GM23248 (cell line): ENCODE measurements around the gene TMEM248. TPM values are rescaled to one million over a fixed set of nuclear protein-coding genes. Genes with fewer than 3 reads are reported as not detected.
"Not testable (repeated sequence)": the region's sequence is repeated elsewhere in the genome, so short reads cannot be mapped to it uniquely, and the experiment has no call there.

ENCODE experiments used
- DNase-seq: peaks from one replicate; pipeline ENCODE4 v3.0.0-alpha.2; 2015
- H2AFZ ChIP-seq: fragments of 200-600 bp; sonication (generic); 2 replicates; pipeline ENCODE4 v1.6.1; 2016; ENCODE audit warnings: antibody characterized with exemption
- H3F3A ChIP-seq: fragments of 200-600 bp; sonication (generic); 2 replicates; pipeline ENCODE4 v1.6.1; 2016; ENCODE audit warnings: mild to moderate bottlenecking, antibody characterized with exemption, mixed run types; ENCODE audit not compliant: insufficient read depth
- H3K27ac ChIP-seq: fragments of 200-600 bp; sonication (generic); 2 replicates; pipeline ENCODE4 v1.5.1; 2016; ENCODE audit warnings: mild to moderate bottlenecking
- H3K27me3 ChIP-seq: fragments of 200-600 bp; sonication (generic); replicated peaks from 2 replicates; pipeline ENCODE4 v1.6.1; 2016; ENCODE audit warnings: mild to moderate bottlenecking; ENCODE audit not compliant: insufficient read depth
- H3K36me3 ChIP-seq: fragments of 200-600 bp; sonication (generic); 2 replicates; pipeline ENCODE4 v1.6.1; 2016; ENCODE audit warnings: low read depth, mild to moderate bottlenecking
- H3K4me1 ChIP-seq: fragments of 200-600 bp; sonication (generic); 2 replicates; pipeline ENCODE4 v1.6.1; 2016; ENCODE audit warnings: mild to moderate bottlenecking; ENCODE audit not compliant: insufficient read depth
- H3K4me2 ChIP-seq: fragments of 200-600 bp; sonication (generic); one replicate; pipeline ENCODE4 v1.6.1; 2016; ENCODE audit warnings: mild to moderate bottlenecking; ENCODE audit not compliant: unreplicated experiment
- H3K4me3 ChIP-seq: fragments of 200-600 bp; sonication (generic); 2 replicates; pipeline ENCODE4 v1.5.1; 2016; ENCODE audit warnings: mild to moderate bottlenecking
- H3K79me2 ChIP-seq: fragments of 200-600 bp; sonication (generic); 2 replicates; pipeline ENCODE4 v1.6.1; 2016; ENCODE audit warnings: mild to moderate bottlenecking; ENCODE audit not compliant: insufficient read depth
- H3K9ac ChIP-seq: fragments of 200-600 bp; sonication (generic); 2 replicates; pipeline ENCODE4 v1.6.1; 2016; ENCODE audit warnings: mild to moderate bottlenecking
- H3K9me2 ChIP-seq: fragments of 200-600 bp; sonication (generic); 2 replicates; pipeline ENCODE4 v1.6.1; 2016; ENCODE audit warnings: mixed run types, mild to moderate bottlenecking, moderate library complexity; ENCODE audit not compliant: insufficient read depth
- H3K9me3 ChIP-seq: fragments of 200-600 bp; sonication (generic); one replicate; pipeline ENCODE4 v1.6.1; 2017; ENCODE audit warnings: low read depth
- H4K20me1 ChIP-seq: fragments of 200-600 bp; sonication (generic); 2 replicates; pipeline ENCODE4 v1.6.0; 2016; ENCODE audit not compliant: insufficient read depth
- EZH2 ChIP-seq: fragments of 200-600 bp; sonication (generic); IDR thresholded peaks from 2 replicates; pipeline ENCODE4 v1.6.1; 2018; ENCODE audit warnings: antibody characterized with exemption, mild to moderate bottlenecking; ENCODE audit not compliant: insufficient read depth, poor library complexity, severe bottlenecking
- EZH2phosphoT487 ChIP-seq: fragments of 200-600 bp; sonication (generic); IDR thresholded peaks from 2 replicates; pipeline ENCODE4 v1.6.1; 2018; ENCODE audit warnings: antibody characterized with exemption, moderate library complexity, mild to moderate bottlenecking, low read depth; ENCODE audit not compliant: insufficient read depth
- WGBS, 2 experiments: methylation state at CpG; one replicate each; pipeline ENCODE4 v1.1.6; 2015 to 2017; ENCODE audit warnings: low lambda C conversion rate in 2 of 2, low coverage in 1 of 2; ENCODE audit errors: missing lambda C conversion rate in 2 of 2; 5-methylcytosine and 5-hydroxymethylcytosine counted together
- in situ Hi-C: fragments of 300-500 bp; cut with MboI; formaldehyde crosslinking; loops from 2 replicates; pipeline ENCODE4 v1.15.0; 2020
- polyA plus RNA-seq: library from polyadenylated mRNA; unstranded; fragments of >200 nt; fragmentation: Nextera tagmentation; extraction: Ambion mirVana; gene quantifications from 2 replicates; pipeline ENCODE4 v1.2.1, GENCODE V29; 2016
- total RNA-seq: library from RNA; depleted of rRNA; stranded (reverse); fragments of >200 nt; shearing (Covaris generic); gene quantifications from 2 replicates; pipeline ENCODE4 v1.2.3, GENCODE V29; 2014

Gene TMEM248
- total and polyA plus RNA-seq, 2 experiments from 2014 or later: 98.0 to 113 TPM

DNA sequence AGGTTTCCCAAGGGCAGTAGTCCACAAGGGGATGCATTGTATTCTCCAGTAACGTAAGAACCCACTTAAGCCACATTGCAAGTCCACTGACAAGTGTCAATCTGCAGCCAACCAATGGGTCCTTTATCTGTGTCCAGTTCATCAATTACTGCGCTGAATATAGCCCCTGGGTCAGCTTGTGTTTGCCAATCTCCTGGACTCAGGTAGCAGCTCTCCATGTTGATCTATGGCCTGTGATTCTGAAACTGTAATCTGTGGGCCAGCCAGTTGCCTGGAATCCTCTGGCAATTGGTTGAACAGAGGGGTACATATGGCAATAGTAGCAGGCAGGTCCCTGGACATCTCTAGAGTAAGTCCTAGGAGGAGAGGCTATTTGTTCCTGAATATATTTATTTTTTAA is 8.8 kb upstream of the TMEM248 start:
- Histone ChIP-seq H3K79me2 (no peaks in the 10 kb centered on the region), H4K20me1 (no peaks in the 10 kb centered on the region), H3K4me2 (no peak overlapping the region), H3K9me2 (no peaks in the 10 kb centered on the region), H3K9me3 (no peaks in the 10 kb centered on the region), H3K9ac (no peak overlapping the region), H3K27me3 (no peaks in the 10 kb centered on the region), H3K4me3 (no peak overlapping the region), H3K27ac (no peak overlapping the region), H2AFZ (no peak overlapping the region), H3F3A (no peaks in the 10 kb centered on the region), H3K36me3 (no peaks in the 10 kb centered on the region), H3K4me1 (no peaks in the 10 kb centered on the region)
- in situ Hi-C loops: no loop called here
- WGBS, 2 experiments: 52 to 68% methylated on average over 2 of the region's 2 CpGs
- TF ChIP-seq EZH2phosphoT487 (no peak), EZH2 (no peak)
- no peak for DNase-seq

DNA sequence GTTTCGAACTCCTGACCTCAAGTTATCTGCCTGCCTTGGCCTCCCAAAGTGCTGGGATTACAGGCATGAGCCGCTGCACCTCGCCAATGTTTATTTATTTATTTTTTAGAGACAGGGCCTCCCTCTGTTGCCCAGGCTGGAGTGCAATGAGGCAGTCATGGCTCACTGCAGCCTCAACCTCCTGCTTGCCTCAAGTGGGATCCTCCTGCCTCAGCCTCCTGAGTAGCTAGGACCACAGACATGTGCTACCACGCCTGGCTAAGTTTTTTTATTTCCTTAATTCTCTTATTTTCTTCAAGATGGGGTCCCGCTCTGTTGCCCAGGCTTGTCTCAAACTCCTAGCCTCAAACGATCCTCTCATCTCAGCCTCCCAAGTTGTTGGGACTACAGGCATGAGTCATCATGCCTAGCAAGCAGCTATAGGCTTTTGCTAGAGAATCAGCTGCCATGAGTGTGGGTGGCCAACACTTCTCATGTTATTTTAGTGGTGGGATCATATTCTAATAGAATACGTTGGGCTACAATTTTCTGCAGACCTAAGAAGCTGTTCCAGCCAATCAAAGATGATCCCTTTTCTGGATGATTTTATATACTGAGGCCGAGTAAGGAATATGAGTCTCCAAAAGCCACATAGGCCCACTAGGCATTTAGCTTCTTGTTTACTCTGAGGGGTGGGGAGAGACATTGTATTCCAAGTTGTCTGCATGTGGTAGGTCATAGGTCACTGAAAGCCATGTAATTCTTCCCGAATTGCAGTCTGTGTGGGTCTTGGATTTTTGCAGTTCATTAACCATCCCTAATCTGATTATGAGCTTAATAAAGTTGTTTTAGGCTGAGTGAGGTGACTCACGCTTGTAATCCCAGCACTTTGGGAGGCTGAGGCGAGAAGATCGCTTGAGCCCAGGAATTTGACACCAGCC is 7.6 kb upstream of the TMEM248 start:
- in situ Hi-C loops: no loop called here
- 86 to 92% methylated on average over 12 of the region's 12 CpGs for WGBS, 2 experiments
- Histone ChIP-seq H3K27ac (no peak overlapping the region), H3K4me3 (no peak overlapping the region), H3K9ac (no peak overlapping the region), H3K4me1 (no peaks in the 10 kb centered on the region), H3F3A (no peaks in the 10 kb centered on the region), H3K27me3 (no peaks in the 10 kb centered on the region), H4K20me1 (no peaks in the 10 kb centered on the region), H3K9me2 (no peaks in the 10 kb centered on the region), H3K36me3 (no peaks in the 10 kb centered on the region), H3K79me2 (no peaks in the 10 kb centered on the region), H3K9me3 (no peaks in the 10 kb centered on the region), H2AFZ (no peak overlapping the region), H3K4me2 (no peak overlapping the region)
- TF ChIP-seq EZH2 (no peak), EZH2phosphoT487 (no peak)
- no peak for DNase-seq

GRCh38 chr7:66917904-66918303 is 3.1 kb upstream of the TMEM248 start:
- H3K4me2 ChIP-seq, H2AFZ ChIP-seq, H3K9ac ChIP-seq, H3K36me3 ChIP-seq, H3K9me2 ChIP-seq, H3K4me1 ChIP-seq, in situ Hi-C loops, DNase-seq, H3K27me3 ChIP-seq, H3K9me3 ChIP-seq, H3K4me3 ChIP-seq, H3K27ac ChIP-seq, H4K20me1 ChIP-seq: not testable (repeated sequence)
- Histone ChIP-seq H3K79me2 (peaks cover 16% of the 10 kb centered on the region), H3F3A (peaks cover 11% of the 10 kb centered on the region; the same call in 1 of the 2 replicates)
- WGBS, 2 experiments: 72% methylated on average over 7 of the region's 7 CpGs

DNA sequence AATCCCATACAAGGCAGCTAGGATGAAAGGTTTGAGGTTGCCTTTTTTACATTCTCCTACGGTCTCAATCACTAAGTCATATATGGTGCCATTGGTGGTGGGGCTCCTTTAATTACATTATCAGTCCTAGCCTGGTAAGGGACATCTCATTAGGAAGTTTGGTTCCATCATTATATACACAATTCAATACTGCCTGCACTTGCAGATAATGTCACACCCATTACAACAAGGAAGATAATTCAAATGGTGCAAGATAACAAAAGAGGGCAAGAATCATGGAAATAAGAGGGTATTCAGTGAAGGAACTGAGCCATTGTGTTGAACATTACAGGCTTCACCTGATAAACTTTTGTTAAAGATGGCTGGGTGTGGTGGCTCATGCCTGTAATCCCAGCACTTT is 1.7 kb upstream of the TMEM248 start:
- Histone ChIP-seq H3F3A (peaks cover 11% of the 10 kb centered on the region; the same call in 1 of the 2 replicates), H3K9me2 (no peaks in the 10 kb centered on the region), H3K9ac (no peak overlapping the region), H2AFZ (no peak overlapping the region), H4K20me1 (no peaks in the 10 kb centered on the region), H3K36me3 (no peaks in the 10 kb centered on the region; the same call in 1 of the 2 replicates), H3K79me2 (peaks cover 30% of the 10 kb centered on the region), H3K4me3 (no peak overlapping the region), H3K4me2 (no peak overlapping the region), H3K27me3 (no peaks in the 10 kb centered on the region), H3K4me1 (peaks cover 9% of the 10 kb centered on the region; the same call in 1 of the 2 replicates), H3K27ac (no peak overlapping the region), H3K9me3 (no peaks in the 10 kb centered on the region)
- DNase-seq: no peak
- WGBS, 2 experiments: 88 to 97% methylated on average over 1 of the region's 1 CpG
- no peak for TF ChIP-seq EZH2phosphoT487
- TF ChIP-seq EZH2: no peak
- in situ Hi-C loops: no loop called here
